Measurements from ENCODE around the gene RSAD1.
"Not testable (repeated sequence)": the region's sequence is repeated elsewhere in the genome, so short reads cannot be mapped to it uniquely, and the experiment has no call there.

RSAD1 gene

GRCh38 chr17:50458701-50459676, 19.7 kb upstream of the RSAD1 start:
- DNase-seq = no peak

- no peak for DNase-seq
Observed at GRCh38 chr17:50459756-50460155, 18.9 kb upstream of the RSAD1 start.

GRCh38 chr17:50460831-50461526, 17.7 kb upstream of the RSAD1 start:
- no peak for DNase-seq

- DNase-seq = no peak
Observed at GRCh38 chr17:50461550-50462132, 17.0 kb upstream of the RSAD1 start.

- no peak for DNase-seq
Observed at GRCh38 chr17:50462446-50462845, 16.2 kb upstream of the RSAD1 start.

GRCh38 chr17:50464121-50464520, 14.5 kb upstream of the RSAD1 start:
- no peak for DNase-seq

- DNase-seq = no peak
Observed at GRCh38 chr17:50464736-50465135, 13.9 kb upstream of the RSAD1 start.

GRCh38 chr17:50465171-50465570, 13.5 kb upstream of the RSAD1 start:
- DNase-seq = no peak

- no peak for DNase-seq
Observed at GRCh38 chr17:50465635-50466034, 13.0 kb upstream of the RSAD1 start.

- no peak for DNase-seq
Observed at GRCh38 chr17:50466371-50467113, 12.1 kb upstream of the RSAD1 start.

GRCh38 chr17:50467114-50467854, 11.4 kb upstream of the RSAD1 start:
- DNase-seq = no peak

- DNase-seq = no peak
Observed at GRCh38 chr17:50467855-50468303, 10.8 kb upstream of the RSAD1 start.

- DNase-seq = no peak
Observed at GRCh38 chr17:50468304-50469207, 10.1 kb upstream of the RSAD1 start, which contains the start of gene CHAD. CHAD (minus strand) TSS chr17:50468880; CDS start chr17:50468813, 67 bp downstream.

GRCh38 chr17:50469208-50469605, 9.5 kb upstream of the RSAD1 start:
- no peak for DNase-seq

- DNase-seq = no peak
Observed at GRCh38 chr17:50469671-50470305, 8.9 kb upstream of the RSAD1 start.

- no peak for DNase-seq
Observed at GRCh38 chr17:50470426-50470825, 8.2 kb upstream of the RSAD1 start.

- no peak for DNase-seq
Observed at GRCh38 chr17:50471009-50471905, 7.4 kb upstream of the RSAD1 start.

- DNase-seq = no peak
Observed at GRCh38 chr17:50472286-50472685, 6.4 kb upstream of the RSAD1 start.

GRCh38 chr17:50472761-50473161, 5.9 kb upstream of the RSAD1 start:
- not testable (repeated sequence) for DNase-seq
